GM12873 (cell line): Measurements from ENCODE around the gene DXO.

ENCODE experiments used
- CTCF ChIP-seq: IDR thresholded peaks from 2 replicates; pipeline ENCODE4 v1.5.1; 2012; ENCODE audit warnings: low read depth, mild to moderate bottlenecking, moderate library complexity, low read length, control low read depth; ENCODE audit not compliant: insufficient read depth; ENCODE audit errors: missing control alignments

Gene DXO

GRCh38 chr6:31972709-31973350, 892 bp upstream of the DXO start:
- TF ChIP-seq CTCF, result no peak

GRCh38 chr6:31971279-31971992, 502 bp downstream of the DXO start:
- TF ChIP-seq CTCF, result no peak

- no peak for TF ChIP-seq CTCF
Measured at GRCh38 chr6:31970604-31971271, 1.2 kb downstream of the DXO start.

GRCh38 chr6:31969712-31970603, 2.0 kb downstream of the DXO start:
- no peak for TF ChIP-seq CTCF

GRCh38 chr6:31968791-31969711, 2.9 kb downstream of the DXO start:
- no peak for TF ChIP-seq CTCF

GRCh38 chr6:31968326-31968725, 3.6 kb downstream of the DXO start:
- no peak for TF ChIP-seq CTCF
